ENCODE data around the gene DLG5. TPM values are rescaled to one million over a fixed set of nuclear protein-coding genes. Genes with fewer than 3 reads are reported as not detected.

DLG5 gene
- total and polyA plus RNA-seq, 4 donors, result 10.0 to 70.6 (median 35.4) TPM

DNA sequence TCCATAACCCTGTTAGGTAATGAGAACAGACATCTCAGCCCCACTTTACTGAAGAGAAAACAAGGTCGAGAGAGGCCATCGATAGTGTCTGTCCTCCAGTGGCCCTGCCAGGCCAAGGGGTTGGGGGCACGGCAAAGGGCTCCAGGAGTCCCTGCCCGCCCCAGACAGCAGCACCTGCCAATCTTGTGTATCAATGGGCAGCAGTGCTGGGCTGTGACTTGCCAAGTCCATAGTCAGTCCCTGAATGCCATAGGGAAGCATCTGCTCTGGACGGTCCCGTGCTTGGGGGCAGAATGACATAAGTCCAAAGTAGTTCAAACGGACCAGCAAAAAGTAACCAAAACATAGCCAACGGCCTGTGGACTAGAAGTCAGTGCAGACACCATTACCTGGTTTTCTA lies 33.2 kb downstream of the DLG5 start:
- H3K4me3 ChIP-seq (ENCODE audit: low read length in 2 of 2), result no peak overlapping the region
- DNase-seq (no peak), ATAC-seq (ENCODE audit: low FRiP score) (no peak)
- H3K4me1 ChIP-seq (ENCODE audit: control insufficient read depth in 1 of 2, insufficient read depth in 2 of 2, low read length in 2 of 2), result peaks cover 0 to 3% of the 10 kb centered on the region in 2 donors
- H3K27ac ChIP-seq (ENCODE audit: low read depth in 1 of 2, low read length in 2 of 2), result no peak overlapping the region
- no peaks in the 10 kb centered on the region for H3K27me3 ChIP-seq (ENCODE audit: control insufficient read depth in 1 of 2, insufficient read depth in 2 of 2, low read length in 1 of 2)
- WGBS, 2 donors, result 82 to 84% methylated on average over 8 of the region's 8 CpGs
- no peaks in the 10 kb centered on the region for H3K9me3 ChIP-seq (ENCODE audit: control insufficient read depth, low read length)
- intact Hi-C loops (cut with DNase I), result no loop called here
- H3K36me3 ChIP-seq (ENCODE audit: control insufficient read depth in 1 of 2, insufficient read depth in 2 of 2, low read length in 1 of 2), result no peaks in the 10 kb centered on the region

DNA sequence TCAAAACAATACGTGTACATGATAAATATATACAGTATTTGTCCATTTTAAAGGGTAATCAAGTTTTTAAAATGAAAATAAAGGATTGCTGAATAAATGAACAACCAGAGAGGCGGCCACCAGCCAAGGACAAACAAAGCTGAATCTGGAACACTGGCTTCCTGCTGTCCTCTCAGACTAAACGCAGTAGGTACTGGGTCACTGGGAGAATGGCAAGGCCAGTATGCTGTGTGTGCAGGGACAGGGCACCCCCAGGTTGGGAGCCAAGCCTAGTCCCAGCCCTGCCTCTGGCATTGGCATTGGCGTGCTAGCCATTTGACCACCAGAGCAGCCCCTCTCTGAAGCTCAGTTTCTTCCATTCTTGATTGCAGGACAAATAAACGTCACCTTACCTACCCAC lies 33.8 kb downstream of the DLG5 start:
- WGBS, 2 donors, result 80 to 85% methylated on average over 5 of the region's 5 CpGs
- no peaks in the 10 kb centered on the region for H3K27me3 ChIP-seq (ENCODE audit: control insufficient read depth in 1 of 2, insufficient read depth in 2 of 2, low read length in 1 of 2)
- H3K4me1 ChIP-seq (ENCODE audit: control insufficient read depth in 1 of 2, insufficient read depth in 2 of 2, low read length in 2 of 2), result peaks cover 0 to 3% of the 10 kb centered on the region in 2 donors
- DNase-seq, result no peak
- no peak overlapping the region for H3K27ac ChIP-seq (ENCODE audit: low read depth in 1 of 2, low read length in 2 of 2)
- no peaks in the 10 kb centered on the region for H3K9me3 ChIP-seq (ENCODE audit: control insufficient read depth, low read length)
- no peak for ATAC-seq (ENCODE audit: low FRiP score)
- H3K4me3 ChIP-seq (ENCODE audit: low read length in 2 of 2), result no peak overlapping the region
- intact Hi-C loops (cut with DNase I), result no loop called here
- no peaks in the 10 kb centered on the region for H3K36me3 ChIP-seq (ENCODE audit: control insufficient read depth in 1 of 2, insufficient read depth in 2 of 2, low read length in 1 of 2)

DNA sequence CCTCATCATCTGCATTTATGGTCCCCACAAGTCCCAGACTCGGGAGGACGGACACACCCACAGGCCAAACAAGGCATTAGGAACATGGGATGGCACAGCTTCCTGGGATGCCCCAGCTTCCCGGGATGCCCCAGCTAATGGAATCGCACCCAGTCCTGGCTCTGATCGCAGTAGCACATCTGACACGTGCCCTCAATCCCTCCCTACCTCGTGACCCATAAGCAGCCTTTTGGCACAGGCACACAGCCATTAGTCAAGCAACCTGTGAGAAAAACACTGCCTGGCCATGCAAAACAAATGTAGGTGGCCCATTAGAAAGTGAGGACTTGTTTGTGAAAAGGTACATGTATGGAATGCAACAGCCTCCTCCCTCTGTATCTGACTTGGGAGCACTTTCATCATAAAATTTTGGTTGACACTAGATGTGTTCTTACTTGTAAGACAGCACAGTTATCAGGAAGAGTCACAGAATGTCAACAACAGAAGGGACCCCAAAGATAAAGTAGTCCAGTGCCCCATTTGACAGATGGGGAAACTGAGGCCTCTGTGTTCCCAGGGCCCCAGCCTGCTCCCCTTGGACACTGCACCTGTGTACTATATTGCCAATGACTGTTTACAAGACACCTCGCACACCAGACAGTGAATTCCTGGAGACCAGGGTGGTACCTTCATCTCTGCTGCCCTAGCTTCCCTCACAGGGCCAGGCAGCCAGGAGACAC lies 34.4 kb downstream of the DLG5 start:
- no peak for ATAC-seq (ENCODE audit: low FRiP score)
- Histone ChIP-seq H3K36me3 (ENCODE audit: control insufficient read depth in 1 of 2, insufficient read depth in 2 of 2, low read length in 1 of 2) (no peaks in the 10 kb centered on the region), H3K4me3 (ENCODE audit: low read length in 2 of 2) (no peak overlapping the region), H3K27ac (ENCODE audit: low read depth in 1 of 2, low read length in 2 of 2) (no peak overlapping the region), H3K27me3 (ENCODE audit: control insufficient read depth in 1 of 2, insufficient read depth in 2 of 2, low read length in 1 of 2) (no peaks in the 10 kb centered on the region), H3K4me1 (ENCODE audit: control insufficient read depth in 1 of 2, insufficient read depth in 2 of 2, low read length in 2 of 2) (peaks cover 0 to 3% of the 10 kb centered on the region in 2 donors), H3K9me3 (ENCODE audit: control insufficient read depth, low read length) (no peaks in the 10 kb centered on the region)
- no peak for DNase-seq
- intact Hi-C loops (cut with DNase I), result no loop called here
- WGBS, 2 donors, result 42 to 47% methylated on average over 8 of the region's 8 CpGs

DNA sequence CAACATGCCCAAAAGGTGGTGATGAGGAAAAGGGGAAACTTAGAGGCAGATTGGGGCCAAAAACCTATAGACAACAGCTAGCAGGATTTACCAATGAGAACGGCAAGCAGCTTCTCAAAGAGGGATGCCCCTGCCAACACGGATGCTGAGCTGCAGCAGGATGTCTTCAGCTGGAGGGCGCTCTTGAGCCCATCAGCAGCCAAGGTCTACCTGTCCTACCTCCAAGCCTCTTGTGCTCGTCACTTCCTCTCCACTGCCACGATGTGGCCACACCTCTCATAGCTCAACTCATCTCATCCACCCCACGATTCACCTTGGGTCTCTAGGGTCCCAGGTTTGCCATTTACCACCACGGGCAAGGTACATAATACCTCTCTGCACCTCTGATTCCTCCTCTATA lies 36.5 kb downstream of the DLG5 start:
- Histone ChIP-seq H3K36me3 (ENCODE audit: control insufficient read depth in 1 of 2, insufficient read depth in 2 of 2, low read length in 1 of 2) (no peaks in the 10 kb centered on the region), H3K4me3 (ENCODE audit: low read length in 2 of 2) (no peak overlapping the region), H3K4me1 (ENCODE audit: control insufficient read depth in 1 of 2, insufficient read depth in 2 of 2, low read length in 2 of 2) (peaks cover 0 to 3% of the 10 kb centered on the region in 2 donors), H3K27ac (ENCODE audit: low read depth in 1 of 2, low read length in 2 of 2) (no peak overlapping the region), H3K27me3 (ENCODE audit: control insufficient read depth in 1 of 2, insufficient read depth in 2 of 2, low read length in 1 of 2) (no peaks in the 10 kb centered on the region), H3K9me3 (ENCODE audit: control insufficient read depth, low read length) (no peaks in the 10 kb centered on the region)
- ATAC-seq (ENCODE audit: low FRiP score), result no peak
- 87 to 88% methylated on average over 7 of the region's 7 CpGs for WGBS, 2 donors
- no peak for DNase-seq
- intact Hi-C loops (cut with DNase I), result no loop called here

DNA sequence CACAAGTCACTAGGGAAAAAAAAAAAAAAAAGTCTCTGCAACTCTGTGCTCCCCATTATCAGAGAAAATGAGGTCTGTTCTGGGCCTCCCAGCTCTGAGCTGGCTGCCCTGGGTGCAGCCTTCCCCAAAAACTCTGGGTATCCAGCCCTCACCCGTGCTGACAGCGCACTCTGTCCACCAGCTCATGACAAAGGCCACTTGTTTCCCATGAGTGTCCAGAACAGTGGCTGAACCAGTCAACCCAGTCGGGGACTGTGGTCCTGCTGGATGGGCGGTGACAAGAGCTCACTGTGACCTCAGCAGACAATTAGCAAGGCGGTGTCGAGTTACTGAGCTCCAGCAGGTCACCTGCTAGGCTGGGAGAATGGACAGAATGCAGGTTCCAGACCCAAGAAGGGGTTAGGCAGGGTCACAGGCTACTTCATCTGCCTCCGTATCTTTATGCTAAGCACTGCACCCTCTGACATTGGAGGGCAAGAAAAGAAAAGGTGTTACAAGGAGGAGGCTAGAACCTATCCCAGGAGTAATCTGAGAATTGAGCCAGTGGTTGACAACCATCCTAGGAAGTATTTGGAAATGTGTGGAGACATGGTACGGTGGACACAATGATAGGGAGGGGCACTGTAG lies 37.2 kb downstream of the DLG5 start:
- ATAC-seq (ENCODE audit: low FRiP score) (no peak), DNase-seq (no peak)
- Histone ChIP-seq H3K9me3 (ENCODE audit: control insufficient read depth, low read length) (no peaks in the 10 kb centered on the region), H3K36me3 (ENCODE audit: control insufficient read depth in 1 of 2, insufficient read depth in 2 of 2, low read length in 1 of 2) (no peaks in the 10 kb centered on the region), H3K4me3 (ENCODE audit: low read length in 2 of 2) (no peak overlapping the region), H3K27me3 (ENCODE audit: control insufficient read depth in 1 of 2, insufficient read depth in 2 of 2, low read length in 1 of 2) (no peaks in the 10 kb centered on the region), H3K27ac (ENCODE audit: low read depth in 1 of 2, low read length in 2 of 2) (no peak overlapping the region), H3K4me1 (ENCODE audit: control insufficient read depth in 1 of 2, insufficient read depth in 2 of 2, low read length in 2 of 2) (peaks cover 0 to 3% of the 10 kb centered on the region in 2 donors)
- WGBS, 2 donors, result 70 to 75% methylated on average over 8 of the region's 8 CpGs
- intact Hi-C loops (cut with DNase I), result no loop called here

DNA sequence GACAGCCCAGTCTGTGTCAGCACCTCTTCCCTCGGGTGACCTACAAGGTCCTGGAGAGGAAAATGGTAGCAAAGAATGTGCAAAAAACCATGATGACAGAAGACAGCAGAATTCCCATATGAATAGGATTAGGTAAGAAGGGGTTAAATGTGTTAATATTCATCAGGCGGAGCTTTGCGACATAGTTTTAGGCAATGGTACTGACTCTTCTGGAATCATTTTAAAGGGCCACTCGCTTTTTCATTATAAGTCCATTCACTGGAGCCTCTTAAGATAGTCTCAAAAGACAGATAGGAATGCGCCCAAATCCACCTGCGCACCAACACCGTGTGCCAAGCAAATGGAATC lies 38.2 kb downstream of the DLG5 start:
- no peaks in the 10 kb centered on the region for H3K9me3 ChIP-seq (ENCODE audit: control insufficient read depth, low read length)
- H3K27me3 ChIP-seq (ENCODE audit: control insufficient read depth in 1 of 2, insufficient read depth in 2 of 2, low read length in 1 of 2), result no peaks in the 10 kb centered on the region
- 45 to 47% methylated on average over 7 of the region's 7 CpGs for WGBS, 2 donors
- peaks cover 0 to 3% of the 10 kb centered on the region in 2 donors for H3K4me1 ChIP-seq (ENCODE audit: control insufficient read depth in 1 of 2, insufficient read depth in 2 of 2, low read length in 2 of 2)
- no peak for DNase-seq
- intact Hi-C loops (cut with DNase I), result no loop called here
- no peak overlapping the region for H3K4me3 ChIP-seq (ENCODE audit: low read length in 2 of 2)
- peak overlapping the region in 1 of 2 donors; percentile 74 for H3K27ac ChIP-seq (ENCODE audit: low read depth in 1 of 2, low read length in 2 of 2)
- ATAC-seq (ENCODE audit: low FRiP score), result no peak
- H3K36me3 ChIP-seq (ENCODE audit: control insufficient read depth in 1 of 2, insufficient read depth in 2 of 2, low read length in 1 of 2), result no peaks in the 10 kb centered on the region

DNA sequence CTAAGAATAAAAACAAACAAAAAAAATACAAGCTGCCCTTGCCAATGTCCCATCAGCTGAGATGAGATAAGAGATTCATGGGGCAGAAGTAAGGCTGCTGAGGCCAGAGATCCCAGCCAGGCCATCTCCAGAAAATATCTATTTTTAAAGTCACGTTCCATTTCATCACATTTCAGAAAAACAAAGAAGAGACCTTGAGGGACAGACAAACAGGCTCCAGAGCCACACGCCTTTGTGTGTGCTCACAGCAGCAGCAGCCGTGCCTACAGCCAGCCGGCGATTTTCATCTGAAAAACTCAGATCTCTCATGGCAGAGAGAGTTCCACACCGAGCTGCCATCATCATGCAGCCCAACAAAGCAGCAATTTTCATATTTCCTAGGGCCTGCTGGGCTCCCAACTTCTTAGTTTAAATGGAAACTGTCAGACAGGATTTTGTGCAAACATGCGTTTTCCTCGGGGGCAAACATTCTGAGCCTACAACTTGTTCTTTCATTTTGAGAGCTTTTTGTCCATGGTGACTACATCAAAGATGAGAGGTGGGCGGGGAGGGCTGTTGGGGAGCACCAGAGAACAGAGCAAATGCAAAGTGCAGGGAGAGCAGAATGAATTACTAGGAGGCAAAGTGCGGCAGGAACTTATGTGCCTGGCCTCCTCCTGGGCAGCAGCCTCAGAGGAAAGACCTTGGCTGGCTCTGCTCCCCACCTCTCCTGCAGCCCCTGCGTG lies 38.8 kb downstream of the DLG5 start:
- Histone ChIP-seq H3K4me3 (ENCODE audit: low read length in 2 of 2) (no peak overlapping the region), H3K27me3 (ENCODE audit: control insufficient read depth in 1 of 2, insufficient read depth in 2 of 2, low read length in 1 of 2) (no peaks in the 10 kb centered on the region), H3K9me3 (ENCODE audit: control insufficient read depth, low read length) (no peaks in the 10 kb centered on the region), H3K27ac (ENCODE audit: low read depth in 1 of 2, low read length in 2 of 2) (peak overlapping the region; percentile 38 to 74), H3K36me3 (ENCODE audit: control insufficient read depth in 1 of 2, insufficient read depth in 2 of 2, low read length in 1 of 2) (no peaks in the 10 kb centered on the region), H3K4me1 (ENCODE audit: control insufficient read depth in 1 of 2, insufficient read depth in 2 of 2, low read length in 2 of 2) (peaks cover 0 to 3% of the 10 kb centered on the region in 2 donors)
- WGBS, 2 donors, result 8 to 12% methylated on average over 11 of the region's 11 CpGs
- DNase-seq (no peak), ATAC-seq (ENCODE audit: low FRiP score) (peak; percentile 65)
- intact Hi-C loops (cut with DNase I), result no loop called here

DNA sequence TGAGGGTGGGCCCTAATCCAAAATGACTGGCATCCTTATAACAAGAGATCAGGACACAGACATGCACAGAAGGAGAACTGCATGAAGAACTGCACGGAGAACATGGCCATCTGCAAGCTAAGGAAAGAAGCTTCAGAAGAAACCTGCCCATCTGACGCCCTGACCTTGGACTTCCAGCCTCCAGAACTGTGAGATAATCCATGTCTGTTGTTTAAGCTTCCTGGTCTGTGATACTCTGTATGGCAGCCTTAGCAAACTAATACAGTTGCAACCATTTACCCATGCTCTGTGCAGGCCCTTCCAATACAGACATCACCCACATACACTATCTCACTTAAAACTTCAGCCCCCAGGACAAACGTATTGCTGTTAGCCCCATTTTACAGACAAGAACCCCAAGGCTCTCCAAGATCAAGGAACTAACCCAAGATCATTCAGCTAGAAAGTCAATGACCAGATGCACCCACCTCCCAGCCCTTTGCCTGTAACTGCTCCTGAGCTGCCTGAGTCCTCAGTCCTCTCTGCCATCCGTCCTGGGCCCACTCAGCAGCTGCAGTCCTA lies 39.7 kb downstream of the DLG5 start:
- Histone ChIP-seq H3K36me3 (ENCODE audit: control insufficient read depth in 1 of 2, insufficient read depth in 2 of 2, low read length in 1 of 2) (no peaks in the 10 kb centered on the region), H3K27me3 (ENCODE audit: control insufficient read depth in 1 of 2, insufficient read depth in 2 of 2, low read length in 1 of 2) (no peaks in the 10 kb centered on the region), H3K27ac (ENCODE audit: low read depth in 1 of 2, low read length in 2 of 2) (peak overlapping the region in 1 of 2 donors; percentile 41), H3K9me3 (ENCODE audit: control insufficient read depth, low read length) (no peaks in the 10 kb centered on the region), H3K4me3 (ENCODE audit: low read length in 2 of 2) (no peak overlapping the region), H3K4me1 (ENCODE audit: control insufficient read depth in 1 of 2, insufficient read depth in 2 of 2, low read length in 2 of 2) (peaks cover 0 to 1% of the 10 kb centered on the region in 2 donors)
- intact Hi-C loops (cut with DNase I), result no loop called here
- DNase-seq (no peak), ATAC-seq (ENCODE audit: low FRiP score) (no peak)
- 73 to 76% methylated on average over 4 of the region's 4 CpGs for WGBS, 2 donors
